Measurements from ENCODE around the gene EXOC4.

DNA sequence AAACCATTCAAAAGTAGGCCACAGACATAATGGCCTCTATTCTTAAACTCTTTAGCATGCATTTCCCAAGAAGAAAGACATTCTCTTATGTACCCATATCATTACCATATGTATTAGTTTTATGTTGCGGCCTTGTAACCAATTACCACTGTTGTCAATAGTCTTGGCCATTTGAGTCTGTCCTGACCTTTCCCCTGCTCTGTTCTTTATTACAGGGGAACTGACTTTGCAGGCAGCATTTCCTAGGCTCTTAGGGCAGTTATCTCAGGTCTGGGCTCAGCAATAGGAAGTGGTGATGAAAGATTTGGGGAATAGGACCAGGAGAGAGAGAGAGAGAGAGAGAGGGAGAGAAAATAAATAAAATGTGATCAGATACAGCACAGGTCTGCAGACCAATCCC, 679.7 kb downstream of the EXOC4 start:
- TF ChIP-seq, protein P1, sequence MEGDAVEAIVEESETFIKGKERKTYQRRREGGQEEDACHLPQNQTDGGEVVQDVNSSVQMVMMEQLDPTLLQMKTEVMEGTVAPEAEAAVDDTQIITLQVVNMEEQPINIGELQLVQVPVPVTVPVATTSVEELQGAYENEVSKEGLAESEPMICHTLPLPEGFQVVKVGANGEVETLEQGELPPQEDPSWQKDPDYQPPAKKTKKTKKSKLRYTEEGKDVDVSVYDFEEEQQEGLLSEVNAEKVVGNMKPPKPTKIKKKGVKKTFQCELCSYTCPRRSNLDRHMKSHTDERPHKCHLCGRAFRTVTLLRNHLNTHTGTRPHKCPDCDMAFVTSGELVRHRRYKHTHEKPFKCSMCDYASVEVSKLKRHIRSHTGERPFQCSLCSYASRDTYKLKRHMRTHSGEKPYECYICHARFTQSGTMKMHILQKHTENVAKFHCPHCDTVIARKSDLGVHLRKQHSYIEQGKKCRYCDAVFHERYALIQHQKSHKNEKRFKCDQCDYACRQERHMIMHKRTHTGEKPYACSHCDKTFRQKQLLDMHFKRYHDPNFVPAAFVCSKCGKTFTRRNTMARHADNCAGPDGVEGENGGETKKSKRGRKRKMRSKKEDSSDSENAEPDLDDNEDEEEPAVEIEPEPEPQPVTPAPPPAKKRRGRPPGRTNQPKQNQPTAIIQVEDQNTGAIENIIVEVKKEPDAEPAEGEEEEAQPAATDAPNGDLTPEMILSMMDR (IDR thresholded peaks at IDR 0.05): no peak
- TF ChIP-seq POLR2AphosphoS5 (IDR thresholded peaks at IDR 0.05) (no peak), EP300 (IDR thresholded peaks at IDR 0.05; ENCODE audit: low read depth) (no peak)

All from transverse colon (tissue), 4 donors.